Skeletal muscle satellite cell (primary cell): Measurements from ENCODE around the gene IP6K1.
"Not testable (repeated sequence)": the region's sequence is repeated elsewhere in the genome, so short reads cannot be mapped to it uniquely, and the experiment has no call there.

Source experiments
- H3K27me3 ChIP-seq: 2 replicates; pipeline ENCODE4 v1.7.0; 2013; ENCODE audit warnings: low read length; ENCODE audit not compliant: control insufficient read depth, insufficient read depth
- H3K36me3 ChIP-seq: 2 replicates; pipeline ENCODE4 v1.7.0; 2013; ENCODE audit warnings: mild to moderate bottlenecking, control low read depth, low read length; ENCODE audit not compliant: insufficient read depth
- H3K4me1 ChIP-seq: 2 replicates; pipeline ENCODE4 v1.7.0; 2013; ENCODE audit warnings: low read length; ENCODE audit not compliant: control insufficient read depth, insufficient read depth
- H3K4me2 ChIP-seq: 2 replicates; pipeline ENCODE4 v1.7.0; 2013; ENCODE audit warnings: mild to moderate bottlenecking, low read length
- H3K4me3 ChIP-seq: 2 replicates; pipeline ENCODE4 v1.7.0; 2013; ENCODE audit warnings: low read length
- H3K9ac ChIP-seq: 2 replicates; pipeline ENCODE4 v1.7.0; 2013; ENCODE audit warnings: mild to moderate bottlenecking, low read depth, low read length, moderate library complexity
- H3K9me3 ChIP-seq: replicated peaks from 2 replicates; pipeline ENCODE4 v1.7.0; 2013; ENCODE audit warnings: mild to moderate bottlenecking, control low read depth, low read length

IP6K1 gene

DNA sequence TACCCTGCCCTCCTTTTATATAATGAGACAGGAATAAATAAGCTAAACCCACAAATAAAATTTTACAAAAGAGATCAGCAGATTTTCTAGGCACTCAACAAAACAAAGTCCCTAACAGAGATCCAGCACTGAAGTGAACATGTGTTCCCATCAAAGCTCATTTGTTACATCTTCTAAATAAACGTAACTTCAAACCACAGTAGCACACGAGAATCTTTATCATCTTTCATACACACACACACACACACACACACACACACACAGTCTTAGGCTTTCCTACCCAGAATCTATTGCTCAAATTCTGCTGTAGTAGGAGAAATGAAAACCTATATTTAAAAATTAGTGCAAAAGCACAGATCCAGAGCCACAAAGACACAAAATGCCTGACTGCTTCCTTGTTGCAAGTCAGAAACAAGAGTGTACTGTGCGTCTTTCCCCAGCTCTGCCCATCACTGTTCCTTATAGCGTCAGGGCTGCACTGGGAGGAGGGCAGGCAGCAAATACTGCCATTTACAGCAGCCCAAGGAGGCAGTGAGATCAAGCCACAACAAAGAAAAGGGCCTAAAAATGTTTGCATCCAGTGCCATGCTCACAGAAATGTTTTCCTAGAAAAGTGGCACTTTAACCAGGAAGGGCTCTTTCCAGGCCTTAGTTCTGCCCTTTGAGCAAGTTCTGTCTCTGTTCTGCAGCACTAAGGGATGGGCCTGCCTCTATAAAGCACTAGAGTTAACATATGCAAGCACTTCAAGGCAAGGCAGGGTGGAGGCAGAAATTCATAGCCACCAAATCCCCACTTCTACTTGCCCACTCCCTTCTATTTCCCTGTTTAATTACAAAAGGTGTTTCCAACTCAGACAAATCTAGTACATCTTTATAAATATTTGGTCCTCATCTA is 6.0 kb downstream of the IP6K1 start:
- no peaks in the 10 kb centered on the region for H3K9me3 ChIP-seq
- H3K9ac ChIP-seq: no peak overlapping the region
- H3K4me1 ChIP-seq: peaks cover 7% of the 10 kb centered on the region
- H3K4me2 ChIP-seq: no peak overlapping the region
- no peak overlapping the region for H3K4me3 ChIP-seq
- H3K36me3 ChIP-seq: peaks cover 18% of the 10 kb centered on the region
- H3K27me3 ChIP-seq: no peaks in the 10 kb centered on the region

DNA sequence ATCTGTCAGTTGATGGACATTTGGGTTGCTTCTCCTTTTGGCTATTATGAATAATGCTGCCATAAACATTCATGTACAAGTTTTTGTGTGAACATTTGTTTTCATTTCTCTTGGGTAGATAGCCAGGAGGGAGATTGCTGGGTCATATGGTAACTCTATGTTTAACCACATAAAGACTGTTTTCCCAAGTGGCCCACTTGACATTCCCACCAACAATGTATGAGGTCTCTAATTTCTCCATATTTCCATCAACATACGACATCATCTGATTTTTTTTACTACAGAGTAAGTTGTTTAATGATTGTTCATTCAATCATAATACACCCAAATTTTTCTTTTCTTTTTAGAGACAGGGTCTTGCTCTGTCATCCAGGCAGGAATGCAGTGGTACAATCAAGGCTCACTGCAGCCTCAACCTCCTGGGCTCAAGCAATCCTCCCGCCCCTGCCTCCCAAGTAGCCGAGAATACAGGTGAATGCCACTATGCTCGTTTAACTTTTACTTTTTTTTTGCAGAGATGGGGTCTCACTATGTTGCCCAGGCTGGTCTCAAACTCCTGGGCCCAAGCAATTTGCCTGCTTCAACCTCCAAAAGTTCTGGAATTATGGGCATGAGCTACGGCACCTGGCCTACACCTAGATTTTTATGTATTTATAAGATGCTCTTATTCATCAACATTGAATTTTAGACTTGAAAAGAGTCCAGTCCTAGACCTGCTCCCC is 6.8 kb downstream of the IP6K1 start:
- no peak overlapping the region for H3K4me2 ChIP-seq
- no peaks in the 10 kb centered on the region for H3K9me3 ChIP-seq
- peaks cover 8% of the 10 kb centered on the region for H3K4me1 ChIP-seq
- no peak overlapping the region for H3K9ac ChIP-seq
- no peaks in the 10 kb centered on the region for H3K27me3 ChIP-seq
- H3K4me3 ChIP-seq: no peak overlapping the region
- H3K36me3 ChIP-seq: peaks cover 20% of the 10 kb centered on the region

DNA sequence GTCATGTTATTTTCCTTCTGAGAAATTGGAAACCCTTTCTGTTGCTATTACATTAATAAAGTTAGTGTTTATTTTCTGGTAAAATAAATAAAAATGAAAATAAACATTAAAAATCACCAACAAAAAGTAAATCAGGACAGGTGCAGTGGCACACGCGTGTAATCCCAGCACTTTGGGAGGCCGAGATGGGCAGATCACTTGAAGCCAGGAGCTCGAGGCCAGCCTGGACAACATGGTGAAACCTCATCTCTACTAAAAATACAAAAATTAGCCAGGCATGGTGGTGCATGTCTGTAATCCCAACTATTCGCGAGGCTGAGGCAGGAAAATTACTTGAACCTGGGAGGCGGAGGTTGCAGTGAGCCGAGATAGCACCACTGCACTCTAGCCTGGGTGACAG is 10.2 kb downstream of the IP6K1 start:
- not testable (repeated sequence) for H3K27me3 ChIP-seq, H3K9me3 ChIP-seq, H3K4me3 ChIP-seq, H3K4me2 ChIP-seq, H3K9ac ChIP-seq
- H3K36me3 ChIP-seq: peaks cover 14% of the 10 kb centered on the region
- H3K4me1 ChIP-seq: peaks cover 19% of the 10 kb centered on the region

DNA sequence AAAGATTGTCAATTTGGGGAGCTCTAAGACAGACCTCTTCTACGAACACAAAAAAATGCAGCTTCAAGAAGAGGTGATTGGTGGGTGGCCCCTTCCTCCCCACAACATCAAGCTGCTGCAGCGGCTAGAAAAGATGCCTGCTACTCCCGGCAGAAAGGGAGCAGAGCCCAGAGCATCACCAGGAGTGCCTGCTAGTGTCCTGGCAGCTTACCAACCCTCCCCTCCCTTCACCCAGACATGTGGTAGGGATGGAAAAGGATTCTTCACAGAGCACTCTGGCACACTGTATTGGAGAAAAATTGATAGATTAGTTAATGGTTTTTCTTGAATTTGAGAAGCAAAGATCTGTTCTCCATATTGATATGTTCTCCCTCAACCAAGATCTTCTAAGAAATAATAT is 10.8 kb downstream of the IP6K1 start:
- H3K27me3 ChIP-seq: no peaks in the 10 kb centered on the region
- H3K4me2 ChIP-seq: no peak overlapping the region
- no peaks in the 10 kb centered on the region for H3K9me3 ChIP-seq
- H3K4me1 ChIP-seq: peaks cover 19% of the 10 kb centered on the region
- no peak overlapping the region for H3K4me3 ChIP-seq
- H3K36me3 ChIP-seq: peaks cover 14% of the 10 kb centered on the region
- no peak overlapping the region for H3K9ac ChIP-seq

DNA sequence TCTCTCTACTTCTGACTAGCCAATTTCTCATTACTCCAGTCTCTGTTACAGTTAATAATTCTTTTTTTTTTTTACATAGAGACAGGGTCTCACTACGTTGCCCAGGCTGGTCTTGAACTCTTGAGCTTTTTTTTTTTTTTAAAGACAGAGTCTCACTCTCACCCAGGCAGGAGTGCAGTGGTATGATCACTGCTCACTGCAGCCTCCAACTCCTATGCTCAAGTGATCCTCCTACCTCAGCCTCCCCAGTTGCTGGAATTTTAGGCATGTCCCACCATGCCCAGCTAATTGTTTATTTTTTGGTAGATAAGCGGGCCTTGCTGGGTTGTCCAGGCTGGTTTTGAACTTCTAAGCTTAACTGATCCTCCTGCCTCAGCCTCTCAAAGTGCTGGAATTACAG is 13.6 kb downstream of the IP6K1 start:
- H3K36me3 ChIP-seq: peaks cover 19% of the 10 kb centered on the region
- no peak overlapping the region for H3K4me3 ChIP-seq
- no peaks in the 10 kb centered on the region for H3K27me3 ChIP-seq
- H3K4me2 ChIP-seq: no peak overlapping the region
- H3K9me3 ChIP-seq: no peaks in the 10 kb centered on the region
- peaks cover 19% of the 10 kb centered on the region for H3K4me1 ChIP-seq
- H3K9ac ChIP-seq: no peak overlapping the region

DNA sequence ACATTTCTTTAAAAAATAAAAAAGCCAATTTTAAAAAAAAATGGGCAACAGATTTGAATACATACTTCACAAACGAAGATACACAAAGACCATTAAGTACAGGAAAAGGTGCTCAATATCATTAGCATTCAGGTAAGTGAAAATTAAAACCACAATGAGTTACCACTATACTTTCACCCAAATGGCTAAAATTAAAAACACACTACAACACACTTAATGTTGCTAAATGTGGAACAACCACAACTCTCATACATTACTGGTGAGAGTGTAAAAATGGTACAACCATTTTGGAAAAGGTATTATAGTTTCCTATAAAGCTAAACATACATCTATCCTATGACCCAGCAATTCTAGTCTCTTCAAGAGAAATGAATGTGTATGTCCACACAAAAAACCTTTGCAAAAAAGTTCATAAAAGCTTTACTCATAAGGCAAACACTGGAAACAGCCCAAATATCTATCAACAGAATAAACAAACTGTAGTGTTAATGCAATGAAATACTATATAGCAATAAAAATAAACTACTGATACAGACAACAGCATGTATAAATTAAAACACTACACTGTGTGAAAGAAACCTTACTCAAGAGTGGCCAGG is 14.9 kb downstream of the IP6K1 start:
- Histone ChIP-seq H3K4me3 (no peak overlapping the region), H3K4me1 (peaks cover 19% of the 10 kb centered on the region), H3K36me3 (peaks cover 13% of the 10 kb centered on the region), H3K9me3 (no peaks in the 10 kb centered on the region), H3K9ac (no peak overlapping the region), H3K27me3 (no peaks in the 10 kb centered on the region), H3K4me2 (no peak overlapping the region)

DNA sequence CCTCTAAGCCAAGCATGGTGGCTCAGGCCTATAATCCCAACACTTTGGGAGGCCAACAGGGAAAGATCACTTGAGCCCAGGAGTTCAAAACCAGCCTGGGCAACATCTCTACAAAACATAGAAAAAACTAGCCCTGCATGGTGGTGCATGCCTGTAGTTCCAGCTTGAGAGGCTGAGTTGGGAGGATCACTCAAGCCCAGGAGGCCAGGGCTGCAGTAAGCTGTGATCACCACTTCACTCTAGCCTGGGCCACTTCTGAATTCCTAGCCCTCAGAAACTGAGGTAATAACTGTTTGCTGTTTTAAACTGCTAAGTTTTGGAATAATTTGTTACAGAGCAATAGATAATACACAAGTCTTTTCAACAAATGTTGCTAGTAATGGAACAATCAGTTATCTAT is 16.4 kb downstream of the IP6K1 start:
- Histone ChIP-seq H3K9me3 (no peaks in the 10 kb centered on the region), H3K4me2 (no peak overlapping the region), H3K4me1 (peaks cover 14% of the 10 kb centered on the region), H3K9ac (no peak overlapping the region), H3K36me3 (peaks cover 5% of the 10 kb centered on the region), H3K27me3 (no peaks in the 10 kb centered on the region), H3K4me3 (no peak overlapping the region)

DNA sequence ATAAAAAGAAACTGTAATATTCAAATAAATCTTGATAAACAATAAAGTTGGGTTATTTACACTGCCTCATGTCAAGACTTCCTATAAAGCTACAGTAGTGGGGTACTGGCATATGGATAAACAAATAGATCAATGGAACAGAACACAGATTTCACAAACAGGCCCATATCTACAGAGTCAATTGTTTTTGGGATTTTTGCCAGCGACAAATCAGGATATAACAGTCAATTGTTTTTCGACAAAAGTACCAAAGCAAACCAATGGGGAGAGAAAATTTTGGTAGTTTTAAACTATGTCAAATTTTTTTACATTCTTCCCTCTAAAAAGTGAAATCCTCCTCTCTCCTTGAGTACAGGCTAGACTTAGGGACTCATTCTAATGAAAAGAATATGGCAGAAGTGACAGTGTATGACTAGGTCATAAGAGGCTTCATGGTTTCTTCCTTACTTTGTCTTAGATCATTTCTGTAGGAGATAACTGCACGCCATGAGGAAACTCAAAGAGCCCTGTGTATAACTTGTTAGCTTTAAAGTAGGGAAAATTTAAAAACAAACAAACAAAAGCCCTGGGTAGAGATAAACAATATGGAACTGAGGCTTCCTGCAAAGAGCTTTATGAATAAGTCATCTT is 16.9 kb downstream of the IP6K1 start:
- no peak overlapping the region for H3K4me2 ChIP-seq
- no peaks in the 10 kb centered on the region for H3K9me3 ChIP-seq
- H3K27me3 ChIP-seq: no peaks in the 10 kb centered on the region
- no peak overlapping the region for H3K4me3 ChIP-seq
- peaks cover 9% of the 10 kb centered on the region for H3K4me1 ChIP-seq
- no peak overlapping the region for H3K9ac ChIP-seq
- peaks cover 5% of the 10 kb centered on the region for H3K36me3 ChIP-seq

DNA sequence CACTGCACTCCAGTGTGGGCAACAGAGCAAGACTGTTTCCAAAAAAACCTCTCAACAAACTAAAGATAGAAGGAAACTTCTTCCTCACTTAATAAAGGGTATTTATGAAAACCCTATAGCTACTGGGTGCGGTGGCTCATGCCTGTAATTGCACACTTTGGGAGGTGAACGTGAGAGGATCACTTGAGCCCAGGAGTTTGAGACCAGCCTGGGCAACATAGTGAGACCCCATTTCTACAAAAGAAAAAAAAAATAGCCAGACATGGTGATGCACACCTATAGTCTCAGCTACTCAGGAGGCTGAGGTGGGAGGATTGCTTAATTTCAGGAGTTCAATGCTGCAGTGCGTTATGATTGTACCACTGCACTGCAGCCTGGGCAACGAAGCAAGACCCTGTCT is 22.4 kb downstream of the IP6K1 start:
- no peak overlapping the region for H3K4me2 ChIP-seq

DNA sequence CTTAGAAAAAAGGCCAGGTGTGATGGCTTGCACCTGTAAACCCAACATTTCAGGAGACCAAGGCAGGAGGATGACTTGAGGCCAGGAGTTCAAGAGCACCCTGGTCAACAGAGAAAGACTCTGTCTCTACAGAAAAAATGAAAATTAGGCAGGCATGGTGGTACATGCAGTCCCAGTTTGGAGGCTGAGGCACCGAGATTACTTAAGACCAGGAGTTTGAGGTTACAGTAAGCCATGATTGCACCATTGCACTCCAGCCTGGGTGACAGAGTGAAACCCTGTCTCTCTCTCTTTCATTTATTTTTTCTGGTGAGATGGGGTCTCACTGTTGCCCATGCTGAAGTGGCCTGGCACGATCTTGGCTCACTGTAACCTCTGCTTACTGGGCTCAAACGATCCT is 24.7 kb downstream of the IP6K1 start:
- Histone ChIP-seq H3K36me3 (no peaks in the 10 kb centered on the region), H3K4me3 (no peak overlapping the region), H3K4me1 (no peaks in the 10 kb centered on the region), H3K27me3 (no peaks in the 10 kb centered on the region), H3K4me2 (no peak overlapping the region), H3K9me3 (no peaks in the 10 kb centered on the region), H3K9ac (no peak overlapping the region)

More for the DNA sequence above, 22.4 kb downstream of the IP6K1 start:
- Histone ChIP-seq H3K9me3 (no peaks in the 10 kb centered on the region), H3K36me3 (no peaks in the 10 kb centered on the region), H3K4me3 (no peak overlapping the region), H3K27me3 (no peaks in the 10 kb centered on the region), H3K4me1 (no peaks in the 10 kb centered on the region), H3K9ac (no peak overlapping the region)

DNA sequence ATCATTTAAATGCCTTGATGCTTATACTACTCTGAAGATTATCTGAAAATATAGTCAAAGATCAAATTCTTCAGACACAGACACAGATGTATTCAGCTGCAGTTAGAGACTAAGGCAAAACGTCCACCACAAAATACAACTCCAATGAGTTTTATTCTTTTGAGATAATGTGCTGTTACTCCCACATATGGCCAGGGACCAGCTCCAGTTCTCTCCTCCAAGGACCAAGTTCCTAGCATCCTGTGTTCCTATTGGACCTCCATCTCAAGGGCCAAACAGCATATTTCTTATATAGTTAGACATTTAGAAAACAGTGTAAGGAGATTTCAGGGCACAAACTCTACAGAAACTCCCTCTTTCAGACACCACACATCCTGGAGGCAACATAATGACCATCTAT is 27.1 kb downstream of the IP6K1 start:
- no peaks in the 10 kb centered on the region for H3K4me1 ChIP-seq
- no peak overlapping the region for H3K4me3 ChIP-seq
- H3K4me2 ChIP-seq: no peak overlapping the region
- no peaks in the 10 kb centered on the region for H3K9me3 ChIP-seq
- no peaks in the 10 kb centered on the region for H3K27me3 ChIP-seq
- no peak overlapping the region for H3K9ac ChIP-seq
- H3K36me3 ChIP-seq: peaks cover 3% of the 10 kb centered on the region
